Esophagus squamous epithelium (tissue), 4 donors: ENCODE measurements around the gene RUNX1.

Experiments
- CTCF ChIP-seq, 6 experiments: fragments of 450-650 bp in 4 of 6; fragments of 200-600 bp in 2 of 6; sonication (generic) in 2 of 6; IDR thresholded peaks; one replicate each; pipeline ENCODE4 v1.5.1; 2016 to 2019; ENCODE audit warnings: antibody characterized with exemption in 6 of 6, mild to moderate bottlenecking in 4 of 6, moderate library complexity in 4 of 6
- POLR2A ChIP-seq, 4 donors: fragments of 450-650 bp; IDR thresholded peaks; one replicate each; pipeline ENCODE4 v1.6.1; 2017; ENCODE audit warnings: antibody characterized with exemption in 4 of 4, mild to moderate bottlenecking in 4 of 4, moderate library complexity in 3 of 4

GRCh38 chr21:35071347-35071746 is 22.2 kb upstream of the RUNX1 start:
- no peak for TF ChIP-seq CTCF (IDR thresholded peaks at IDR 0.05)
- TF ChIP-seq POLR2A (IDR thresholded peaks at IDR 0.05): no peak
